GM12874 (cell line): ENCODE results near the gene NOS1AP.

Experiments
- CTCF ChIP-seq: IDR thresholded peaks from 2 replicates; pipeline ENCODE4 v1.5.1; 2011; ENCODE audit warnings: low read depth, mild to moderate bottlenecking, control low read depth, low read length, moderate library complexity; ENCODE audit not compliant: insufficient read depth

Gene NOS1AP

GRCh38 chr1:162138599-162139181, 69.2 kb downstream of the NOS1AP start:
- no peak for TF ChIP-seq CTCF

- no peak for TF ChIP-seq CTCF
Measured at GRCh38 chr1:162139211-162139610, 69.7 kb downstream of the NOS1AP start.

GRCh38 chr1:162141281-162142054, 72.0 kb downstream of the NOS1AP start:
- no peak for TF ChIP-seq CTCF

GRCh38 chr1:162142968-162143367, 73.5 kb downstream of the NOS1AP start:
- TF ChIP-seq CTCF: no peak

- no peak for TF ChIP-seq CTCF
Measured at GRCh38 chr1:162144268-162144667, 74.8 kb downstream of the NOS1AP start.

- no peak for TF ChIP-seq CTCF
Measured at GRCh38 chr1:162144853-162145252, 75.4 kb downstream of the NOS1AP start.

- TF ChIP-seq CTCF: no peak
Measured at GRCh38 chr1:162145280-162145965, 75.9 kb downstream of the NOS1AP start.
